SW480 (cell line): ENCODE measurements around the gene ITGA5.

Experiments used
- DNase-seq: peaks from one replicate; pipeline ENCODE4 v3.0.0-alpha.2; 2016; ENCODE audit warnings: low spot score

Gene ITGA5

DNA sequence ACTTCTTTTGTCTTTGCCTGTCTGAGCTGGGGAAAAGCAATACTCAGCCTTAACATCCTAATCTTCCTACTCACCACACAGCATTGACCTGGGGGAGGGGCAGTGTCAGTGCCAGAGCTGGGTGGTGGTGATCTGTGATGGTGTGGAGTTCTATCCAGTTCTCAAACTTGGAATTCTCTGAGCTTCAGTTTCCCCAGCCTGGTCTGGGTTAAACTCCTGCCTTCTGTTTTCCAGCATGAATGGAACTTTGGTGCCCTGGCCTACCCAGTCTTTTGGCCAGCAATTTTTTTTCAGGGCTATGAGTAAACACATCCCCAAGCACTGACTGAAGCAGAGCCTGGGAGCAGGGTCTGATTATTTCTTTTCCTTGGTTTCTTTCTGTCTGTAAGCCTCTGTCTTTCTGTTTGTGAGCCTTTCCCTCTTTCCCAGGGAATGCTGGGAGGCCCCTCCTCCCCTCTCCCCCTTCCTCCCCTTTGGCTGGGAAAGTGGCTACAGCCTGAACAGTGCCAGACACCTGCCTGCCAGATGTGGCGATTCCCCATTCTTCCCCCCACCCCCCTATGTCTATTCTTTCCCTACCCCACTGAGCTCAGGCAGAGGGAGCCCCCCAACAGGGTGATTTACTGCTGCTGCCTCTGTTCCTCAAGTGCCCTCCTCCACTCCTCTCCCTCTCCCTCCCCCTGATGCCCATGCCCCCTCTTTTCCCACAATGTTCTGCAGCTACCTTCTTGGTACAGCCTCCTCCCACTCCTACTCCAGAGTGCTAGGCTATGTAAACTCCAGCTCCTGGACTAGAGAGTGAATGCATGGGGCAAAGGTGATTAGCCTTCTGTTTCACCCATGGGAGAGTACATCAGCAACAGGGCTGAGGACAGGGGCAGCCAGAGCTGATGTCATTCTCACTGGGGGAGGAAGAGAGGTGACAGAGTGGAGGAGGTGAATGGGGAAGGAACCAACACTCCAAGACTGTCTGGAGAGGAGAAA is 65.9 kb downstream of the ITGA5 start:
- DNase-seq, result no peak

- DNase-seq, result no peak
Observed at GRCh38 chr12:54352022-54352531, 67.0 kb downstream of the ITGA5 start.

DNA sequence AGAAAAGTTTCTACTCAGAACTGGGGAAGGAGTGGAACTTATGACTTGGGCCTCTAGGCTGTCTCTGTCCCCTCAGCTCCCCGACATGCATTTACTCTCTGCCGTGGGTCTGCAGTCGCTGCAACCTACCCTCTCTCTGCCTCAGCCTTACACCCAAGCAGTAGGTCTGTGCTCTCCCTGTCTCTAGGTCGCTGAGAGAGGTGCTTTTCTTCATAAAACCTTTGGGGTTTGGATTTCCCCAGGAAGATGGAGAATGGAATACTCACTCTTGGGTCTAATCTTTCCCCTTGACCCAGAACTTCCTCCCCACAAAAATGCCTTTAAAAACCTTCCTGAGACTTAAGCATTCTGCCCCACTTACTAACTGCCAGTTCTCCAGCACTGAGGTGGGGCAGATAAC is 67.7 kb downstream of the ITGA5 start:
- no peak for DNase-seq

GRCh38 chr12:54350743-54351142 is 68.3 kb downstream of the ITGA5 start:
- DNase-seq, result no peak

DNA sequence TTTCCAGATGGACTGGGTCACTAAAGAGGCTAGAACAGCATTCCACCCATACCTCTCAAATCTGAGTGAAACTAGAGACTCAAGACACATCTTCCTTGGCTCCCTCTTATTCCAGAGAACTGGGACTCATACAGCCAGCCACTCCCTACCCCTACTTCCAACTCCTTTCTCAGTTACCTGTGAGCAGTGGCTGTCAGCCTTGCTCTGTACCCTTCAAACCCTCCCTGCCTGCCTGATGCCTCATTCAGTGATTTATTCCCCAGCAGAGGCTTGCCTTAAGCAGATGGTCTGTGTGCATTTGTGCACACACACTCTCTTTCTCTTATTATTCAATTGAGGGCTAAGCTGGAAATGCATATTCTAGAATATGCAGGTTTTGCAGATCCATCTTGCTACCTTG is 69.4 kb downstream of the ITGA5 start:
- no peak for DNase-seq

- DNase-seq, result no peak
Observed at GRCh38 chr12:54349036-54349435, 70.0 kb downstream of the ITGA5 start.
